Colon (tissue), 2 donors: Measurements from ENCODE around the gene OBSL1.

ENCODE experiments used
- FAIRE-seq: peaks from 2 replicates; lab custom pipeline; 2012; peaks lifted over from hg19 to GRCh38; lab: Jason Lieb, UNC
- donor health status: control.
- donor health status: control.

Gene OBSL1

DNA sequence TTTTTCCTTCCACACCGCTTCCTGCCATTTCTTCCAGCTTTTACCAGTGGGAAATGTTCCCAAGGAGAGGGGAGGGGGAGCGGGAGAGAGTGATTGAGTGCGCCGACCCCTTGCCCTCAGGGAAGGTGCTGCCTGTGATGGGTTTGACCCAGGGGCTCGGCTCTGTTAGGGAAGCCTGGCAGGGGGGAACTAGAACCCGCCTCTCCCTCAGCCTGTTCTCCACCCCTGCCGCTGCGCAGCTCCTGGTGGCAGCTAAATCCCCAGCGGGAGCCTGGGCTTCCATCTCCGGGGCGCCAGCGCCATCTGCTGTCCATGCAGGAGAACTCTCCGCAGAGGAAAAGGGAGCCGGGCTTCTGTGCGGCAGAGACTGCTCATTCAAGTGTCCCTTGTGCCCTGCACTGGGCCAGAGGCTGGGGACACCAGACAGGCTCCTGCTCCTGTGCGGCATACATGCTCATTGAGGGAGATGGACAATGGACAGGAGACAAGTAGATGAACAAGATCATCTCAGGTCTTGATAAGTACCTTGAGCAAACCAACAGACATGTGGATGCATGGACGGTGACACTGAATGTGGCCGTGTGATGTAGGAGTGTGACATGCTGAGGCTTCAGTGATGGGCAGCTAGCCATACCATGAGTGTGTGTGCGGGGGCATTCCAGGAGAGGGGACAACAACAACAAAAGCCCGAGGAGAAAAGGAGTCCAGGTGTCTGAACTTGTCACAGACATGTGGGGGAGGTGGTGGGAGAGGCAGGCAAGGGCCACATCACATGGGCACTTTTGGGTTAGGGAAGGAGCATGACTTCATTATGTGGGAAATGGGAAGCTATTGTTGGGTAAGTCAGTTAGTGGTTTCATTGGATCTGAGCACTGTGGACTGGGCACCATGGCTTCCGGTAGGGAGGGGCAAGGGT lies 41.0 kb downstream of the OBSL1 start:
- FAIRE-seq, result no peak

DNA sequence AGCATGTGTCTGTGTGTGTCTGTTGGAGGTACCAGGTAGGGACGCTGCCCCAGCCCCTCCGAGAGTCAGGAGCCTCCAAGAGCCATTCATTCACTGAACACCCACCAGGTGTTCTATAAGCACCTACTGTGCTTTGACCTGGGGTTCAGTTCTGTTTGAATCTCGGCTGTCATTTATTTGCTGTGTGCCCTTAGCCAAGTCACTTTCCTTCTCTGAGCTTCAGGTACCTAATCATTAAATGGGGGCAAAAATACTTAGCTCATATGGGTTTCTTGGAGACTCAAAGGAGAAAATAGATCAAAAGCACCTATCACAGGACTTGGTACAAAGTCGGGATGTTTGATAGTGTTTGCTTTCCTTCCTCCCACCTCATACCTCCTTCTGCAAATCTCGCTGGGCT lies 43.9 kb downstream of the OBSL1 start:
- no peak for FAIRE-seq

GRCh38 chr2:219527076-219527394 lies 44.3 kb downstream of the OBSL1 start:
- FAIRE-seq, result no peak

DNA sequence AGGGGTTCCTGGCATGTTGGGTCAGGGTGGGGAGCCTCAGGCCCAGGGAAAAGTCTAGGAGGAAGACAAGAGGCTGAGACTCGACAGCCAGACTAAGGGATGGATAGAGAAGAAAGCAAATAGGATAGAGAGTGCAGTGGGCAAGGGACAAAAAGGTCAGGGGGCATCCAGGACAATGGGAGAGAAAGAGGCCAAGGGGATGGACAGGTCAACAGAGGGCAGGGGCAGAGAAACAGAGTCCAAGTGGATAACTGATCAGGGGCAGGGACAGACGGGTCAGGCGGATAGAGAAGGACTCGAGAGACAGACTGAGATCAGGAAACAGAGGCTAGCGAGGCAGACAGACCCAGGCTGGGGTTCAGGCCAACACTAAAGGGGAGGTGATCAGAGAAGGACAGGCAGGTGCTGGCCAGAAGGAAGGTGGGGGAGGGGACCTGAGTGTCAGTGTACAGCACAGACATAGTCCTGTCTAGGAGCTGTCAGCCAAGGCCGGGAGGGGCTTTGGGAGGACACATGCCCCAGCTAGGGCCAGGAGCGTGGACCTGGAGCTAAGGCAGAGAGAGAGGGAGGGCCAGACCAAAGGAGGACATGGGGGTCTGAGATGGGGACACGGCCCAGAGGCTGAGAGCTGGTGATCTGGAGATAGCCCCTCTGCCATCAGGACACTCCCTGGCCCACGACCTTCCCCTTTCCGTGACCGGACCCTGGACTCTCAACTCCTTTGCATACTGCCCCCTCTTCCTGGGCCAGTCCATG lies 44.8 kb downstream of the OBSL1 start:
- no peak for FAIRE-seq

DNA sequence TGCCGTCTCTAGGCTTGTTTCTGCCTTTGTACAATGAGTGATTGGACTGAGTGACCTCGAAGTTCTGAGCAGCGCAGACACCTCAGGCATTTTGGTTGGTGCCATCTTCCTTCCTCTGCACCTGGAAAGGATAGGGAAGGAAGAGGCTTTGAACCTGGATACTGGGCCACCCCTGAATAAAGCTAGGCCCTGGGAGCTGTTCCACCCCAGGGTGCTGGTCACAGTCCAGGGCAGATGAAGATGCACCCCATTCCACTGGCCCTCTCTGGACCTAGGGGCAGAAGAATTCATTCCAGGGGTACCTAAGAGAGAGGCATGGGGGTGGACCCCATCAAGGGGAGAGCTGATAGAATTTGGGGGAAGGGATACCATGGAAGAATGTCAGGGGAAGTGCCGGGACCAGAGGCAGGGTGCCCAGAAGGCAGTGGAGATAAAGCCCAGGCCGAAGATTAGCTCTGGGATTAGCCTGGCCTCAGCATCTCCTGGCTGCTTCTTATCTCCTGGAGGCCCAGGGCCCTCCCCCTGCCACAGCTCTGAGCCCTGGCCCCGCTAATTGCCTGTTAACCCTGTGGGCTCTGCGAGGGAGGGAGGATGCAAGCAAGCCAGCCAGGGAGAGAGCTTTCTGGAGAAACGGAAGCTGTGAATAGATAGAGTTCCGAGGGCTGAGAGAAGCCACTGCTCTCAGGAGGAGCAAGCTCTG lies 45.7 kb downstream of the OBSL1 start:
- no peak for FAIRE-seq

GRCh38 chr2:219524817-219525216 lies 46.5 kb downstream of the OBSL1 start:
- no peak for FAIRE-seq

DNA sequence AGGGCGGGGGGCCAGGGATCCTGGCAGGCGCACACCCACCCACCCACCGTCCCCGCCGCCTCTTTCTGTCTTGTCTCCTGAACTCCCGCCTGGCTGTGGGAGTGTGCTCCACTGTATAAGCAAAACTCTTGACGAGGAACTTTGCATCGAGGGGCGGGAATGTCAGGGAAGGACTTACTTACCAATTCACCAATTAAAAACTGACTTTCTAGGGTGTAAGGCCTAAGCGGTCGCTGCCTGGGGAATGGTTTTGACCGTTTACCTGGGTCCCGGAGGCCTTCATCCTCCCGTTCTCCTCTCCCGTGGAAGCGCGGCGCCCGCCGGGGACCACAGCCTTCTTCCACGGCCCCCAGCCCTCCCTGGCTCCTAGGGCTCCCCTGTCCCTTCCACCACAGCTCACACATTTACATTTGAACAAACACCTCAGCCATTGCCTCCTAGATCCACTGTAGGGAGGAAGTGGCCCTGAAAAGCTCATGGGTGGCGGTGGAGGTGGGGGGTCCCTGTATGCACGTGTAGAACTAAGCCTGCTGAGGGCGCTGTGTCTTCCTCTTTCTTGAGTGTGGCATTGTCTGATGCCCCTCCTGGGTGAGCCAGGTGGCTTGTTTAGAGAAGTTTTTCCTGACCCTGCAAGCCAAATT lies 48.2 kb downstream of the OBSL1 start:
- FAIRE-seq, result no peak

DNA sequence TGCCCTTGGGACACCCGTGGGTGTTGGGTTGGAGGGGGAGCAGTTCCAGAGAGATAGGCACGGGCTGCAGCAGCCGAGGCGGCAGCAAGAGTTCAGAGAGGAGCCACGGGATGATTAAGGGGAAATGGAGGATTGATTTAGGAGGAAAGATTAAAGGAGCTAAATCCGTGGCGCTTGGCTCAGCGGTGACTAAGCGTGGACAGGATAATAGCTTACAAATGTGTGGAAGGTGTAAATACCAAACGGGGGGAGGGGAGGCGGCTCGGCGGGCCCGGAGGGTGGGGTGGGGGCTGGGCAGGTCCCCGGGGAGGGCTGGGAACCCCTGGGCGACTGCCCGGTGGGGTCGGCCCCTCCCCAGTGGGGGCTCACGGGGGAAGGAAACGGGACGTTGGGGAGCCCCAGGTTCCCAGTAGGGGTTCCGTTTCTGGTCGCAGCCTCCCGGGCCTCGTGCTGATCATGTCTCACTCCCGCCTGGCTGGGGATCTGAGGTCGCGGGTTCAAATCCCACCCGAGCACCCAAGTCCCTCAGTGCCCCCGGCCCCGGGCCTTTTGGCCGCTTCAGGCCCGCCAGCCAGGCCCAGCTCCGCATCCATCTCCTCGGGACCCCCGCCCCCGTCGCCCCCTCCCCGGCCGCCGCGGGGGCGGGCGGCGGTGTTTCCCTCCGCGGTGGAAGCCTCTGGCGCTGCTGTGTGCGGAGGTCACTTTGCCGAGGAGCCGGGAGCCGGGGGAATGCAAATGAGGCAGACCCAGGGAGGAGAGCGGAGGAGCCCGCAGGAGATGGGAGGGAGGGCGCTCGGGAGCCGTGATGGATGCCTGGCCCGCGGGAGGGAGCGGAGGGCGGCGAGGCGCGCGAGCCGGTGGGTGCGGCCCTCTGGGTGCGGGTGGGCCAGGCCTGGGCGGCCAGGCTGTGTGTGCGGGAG lies 49.0 kb downstream of the OBSL1 start:
- no peak for FAIRE-seq

GRCh38 chr2:219521066-219521880 lies 50.1 kb downstream of the OBSL1 start:
- no peak for FAIRE-seq

- FAIRE-seq, result no peak
Measured at GRCh38 chr2:219520079-219520478, 51.3 kb downstream of the OBSL1 start.

DNA sequence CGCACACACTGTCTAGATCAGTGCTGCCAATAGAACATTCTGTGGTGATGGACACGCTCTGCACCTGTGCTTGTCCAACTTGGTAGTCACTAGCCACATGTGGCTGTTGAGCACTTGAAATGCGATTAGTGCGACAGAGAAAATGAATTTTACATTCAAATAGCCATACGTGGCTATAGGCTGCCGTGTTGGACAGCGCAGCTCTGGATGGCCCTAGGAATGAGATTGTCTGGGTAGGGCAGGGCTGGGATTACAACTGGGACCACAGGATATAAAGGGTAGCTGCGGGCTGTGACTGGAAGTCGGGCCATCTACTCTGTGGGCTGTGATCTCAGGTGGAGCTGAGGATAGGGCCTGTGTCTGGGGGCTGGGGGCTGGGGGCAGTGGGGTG lies 51.8 kb downstream of the OBSL1 start:
- no peak for FAIRE-seq

DNA sequence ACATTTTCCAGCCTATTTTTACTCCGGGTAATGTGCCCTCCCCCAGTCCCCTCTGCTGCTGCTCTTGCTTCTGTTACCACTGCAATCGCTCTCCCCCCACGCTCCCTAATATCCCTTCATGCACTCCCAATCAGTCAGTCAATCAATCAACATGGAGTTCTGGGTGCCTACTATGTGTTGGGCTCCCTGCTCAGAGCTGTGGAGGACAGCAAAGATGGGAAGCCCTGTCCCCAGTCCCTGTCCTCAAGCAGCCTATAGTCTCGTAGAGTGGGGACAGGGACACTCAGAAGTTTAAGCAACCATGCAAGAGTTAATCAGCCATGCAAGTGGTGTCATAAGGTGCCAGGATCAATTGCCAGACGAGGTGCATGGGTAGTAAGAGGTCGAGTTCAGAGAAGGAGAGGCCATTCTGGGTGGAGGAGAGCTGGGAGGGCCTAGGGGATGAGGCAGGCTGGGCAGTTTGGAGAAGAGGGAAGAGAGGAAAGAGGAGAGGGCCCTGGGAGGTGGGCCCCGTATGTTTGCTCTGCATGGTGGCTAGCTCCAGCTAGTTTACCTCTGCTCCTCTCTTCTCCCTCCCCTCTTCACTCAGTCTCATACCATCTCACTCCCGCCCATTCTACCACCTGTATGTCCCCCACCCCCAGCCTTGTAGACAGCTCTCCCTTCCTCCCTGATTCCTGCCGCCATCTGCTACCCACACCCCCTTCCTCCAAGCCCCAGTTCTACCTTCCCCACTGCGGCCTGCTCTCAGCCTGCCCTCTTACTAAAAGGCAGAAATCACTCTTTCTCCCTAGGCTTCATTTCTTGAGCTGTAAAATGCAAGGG lies 53.2 kb downstream of the OBSL1 start:
- no peak for FAIRE-seq

DNA sequence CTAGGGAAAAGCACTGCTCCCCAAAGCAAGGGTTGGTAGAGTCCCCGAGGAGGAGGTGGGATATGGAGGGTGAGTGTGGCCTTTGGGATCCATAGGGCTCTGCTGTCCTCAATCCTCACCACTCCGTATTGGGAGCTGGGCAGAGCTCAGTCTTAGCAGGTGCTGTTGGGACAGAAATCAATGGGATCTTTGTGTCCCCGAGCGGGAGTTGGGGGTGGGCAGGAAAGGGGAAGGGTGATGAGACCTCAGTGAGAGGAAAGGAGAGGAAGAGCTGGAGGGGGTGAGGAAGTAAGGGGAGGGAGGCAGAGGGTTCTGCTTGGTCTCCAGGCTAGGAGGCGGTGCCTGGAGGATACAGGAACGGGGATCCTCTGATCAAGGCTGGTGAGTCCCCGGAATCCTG lies 54.5 kb downstream of the OBSL1 start:
- FAIRE-seq, result no peak

- FAIRE-seq, result no peak
Measured at GRCh38 chr2:219515874-219516629, 55.3 kb downstream of the OBSL1 start.

GRCh38 chr2:219514836-219515235 lies 56.5 kb downstream of the OBSL1 start:
- FAIRE-seq, result no peak

- FAIRE-seq, result no peak
Measured at GRCh38 chr2:219514196-219514761, 57.1 kb downstream of the OBSL1 start, which contains the start of gene ASIC4. Gene ASIC4 (plus strand): TSS chr2:219514482. CDS start chr2:219514725, 243 bp downstream.

DNA sequence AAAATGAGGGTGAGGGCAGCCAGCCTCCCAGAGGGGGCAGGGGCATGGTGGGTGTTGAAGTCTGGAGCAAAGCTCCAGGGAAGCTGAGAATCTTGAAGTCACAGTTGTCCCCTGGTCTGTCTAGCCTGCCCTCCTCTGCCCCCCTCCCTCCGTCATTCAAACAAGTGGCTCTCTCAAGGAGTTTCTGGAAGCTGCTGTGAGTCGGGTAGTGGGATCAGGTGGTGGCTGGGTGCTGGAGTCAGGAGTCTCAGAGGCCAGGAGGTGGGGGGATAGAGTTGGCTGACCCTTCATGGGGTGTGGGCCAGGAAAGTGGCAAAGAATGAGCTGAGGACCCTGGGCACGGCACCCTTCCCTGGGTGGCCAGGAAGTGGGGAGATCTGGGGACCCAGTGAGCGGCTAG lies 57.6 kb downstream of the OBSL1 start:
- FAIRE-seq, result no peak

DNA sequence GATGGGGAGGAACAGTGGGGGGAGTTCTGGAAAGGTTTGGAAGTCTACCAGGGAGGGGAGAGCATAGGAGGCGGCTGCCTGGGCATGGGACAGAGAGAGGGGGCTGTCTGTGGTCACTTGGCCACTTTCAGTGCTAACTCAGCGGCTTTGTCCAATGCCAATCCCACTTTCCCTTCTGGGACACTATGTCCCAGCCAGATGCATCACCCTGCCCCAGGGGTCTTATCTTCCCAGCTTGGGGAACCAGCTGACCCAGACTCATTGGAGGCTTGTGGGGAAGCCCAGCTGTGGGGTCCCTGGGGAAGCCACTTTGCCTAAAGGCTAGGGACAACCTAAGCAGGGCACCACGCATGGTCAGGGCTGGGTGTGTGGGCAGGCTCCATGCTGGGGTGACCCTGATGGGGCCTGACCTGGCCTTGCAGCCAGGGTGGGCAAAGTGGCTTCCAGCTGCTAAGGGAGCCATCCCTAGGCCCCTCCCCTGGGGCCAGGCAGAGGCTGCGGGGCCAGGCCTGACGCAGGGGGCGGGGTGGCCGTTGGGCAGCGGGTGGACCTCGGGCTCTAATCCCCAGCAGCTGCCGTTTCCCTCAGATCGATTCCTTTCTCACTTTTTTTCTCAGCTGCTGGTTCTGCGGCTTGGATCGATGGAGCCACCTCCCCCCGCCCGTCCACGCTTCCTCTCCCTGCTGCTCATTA lies 58.7 kb downstream of the OBSL1 start:
- no peak for FAIRE-seq
